Measurements from ENCODE around the gene CCDC106. TPM values are rescaled to one million over a fixed set of nuclear protein-coding genes. Genes with fewer than 3 reads are reported as not detected.

Gene CCDC106
- polyA plus RNA-seq, 3 donors from 2014 or later, result 1.1 to 1.7 TPM; not detected in 1

GRCh38 chr19:55674459-55674840 is 26.4 kb downstream of the CCDC106 start:
- peaks cover 0 to 11% (median 0%) of the 10 kb centered on the region in 3 donors for H3K36me3 Mint-ChIP-seq

GRCh38 chr19:55674841-55675660 is 27.0 kb downstream of the CCDC106 start, which contains the start of gene EPN1:
Gene EPN1, plus strand, starts transcription at chr19:55675226. Its CDS starts 3,402 bp downstream, at chr19:55678628.
- Mint-ChIP-seq H3K27ac (peak within 1 kb of the TSS; percentile 96 to 99 (median 98)), H3K4me1 (peaks cover 46 to 65% of the 10 kb centered on the region in 2 donors), H3K4me3 (peak within 1 kb of the TSS; percentile 94 to 98 (median 95)), H3K27me3 (ENCODE audit: low read depth in 3 of 3) (peaks cover 10 to 17% (median 11%) of the 10 kb centered on the region in 3 donors), H3K36me3 (peaks cover 0 to 11% (median 0%) of the 10 kb centered on the region in 3 donors), H3K9me3 (peaks cover 0 to 1% (median 0%) of the 10 kb centered on the region in 6 donors)
- peak; percentile 94 to 97 (median 96) for DNase-seq

More at GRCh38 chr19:55674459-55674840, 26.4 kb downstream of the CCDC106 start:
- Mint-ChIP-seq H3K27ac (peak overlapping the region; percentile 82 to 98 (median 86)), H3K9me3 (peaks cover 0 to 1% (median 0%) of the 10 kb centered on the region in 6 donors), H3K27me3 (ENCODE audit: low read depth in 3 of 3) (peaks cover 10 to 15% (median 11%) of the 10 kb centered on the region in 3 donors), H3K4me1 (peaks cover 41 to 65% of the 10 kb centered on the region in 2 donors), H3K4me3 (peak overlapping the region; percentile 55 to 67 (median 60))
- no peak for DNase-seq

DNA sequence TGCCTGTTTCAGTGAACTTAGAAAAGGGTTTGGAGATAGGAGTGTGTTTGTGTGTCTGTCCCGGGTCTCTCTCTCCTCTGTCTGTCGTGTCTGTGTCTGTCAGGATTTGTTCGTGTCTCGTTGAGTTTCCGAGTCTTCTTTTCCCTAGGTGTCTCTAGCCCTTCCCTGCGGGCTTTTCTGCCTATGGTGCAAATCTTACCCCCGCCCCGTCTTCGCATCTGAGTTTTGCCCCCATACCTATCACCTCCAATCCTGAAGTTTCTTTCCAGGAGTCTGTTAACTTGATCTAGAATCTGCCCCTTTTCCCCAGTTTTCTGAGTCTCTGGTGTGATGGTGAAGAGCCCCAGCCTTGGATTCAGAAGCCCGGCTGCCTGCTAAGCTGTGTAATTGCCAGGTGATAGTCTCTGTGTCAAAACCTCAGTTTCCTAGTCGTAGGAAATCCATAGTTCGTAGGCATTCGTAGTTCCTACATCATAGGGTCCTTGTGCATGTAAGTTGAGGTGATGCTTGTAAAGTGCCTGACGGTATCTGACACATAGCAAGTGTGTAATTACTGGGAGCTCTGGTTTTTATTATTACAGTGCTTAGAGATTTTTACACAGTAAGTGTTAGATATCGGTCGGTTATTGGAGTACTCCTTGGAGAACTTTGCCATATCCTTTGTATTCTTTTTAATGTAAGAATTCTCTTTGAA is 27.8 kb downstream of the CCDC106 start:
- H3K27ac Mint-ChIP-seq, result peak overlapping the region; percentile 96 to 99 (median 98)
- peaks cover 0 to 1% (median 0%) of the 10 kb centered on the region in 6 donors for H3K9me3 Mint-ChIP-seq
- DNase-seq, result peak in 2 of 3 donors; percentile 17 to 18
- H3K4me1 Mint-ChIP-seq, result peaks cover 41 to 61% of the 10 kb centered on the region in 2 donors
- peak overlapping the region; percentile 94 to 98 (median 95) for H3K4me3 Mint-ChIP-seq
- H3K36me3 Mint-ChIP-seq, result peaks cover 0 to 11% (median 0%) of the 10 kb centered on the region in 3 donors
- peaks cover 9 to 17% (median 10%) of the 10 kb centered on the region in 3 donors for H3K27me3 Mint-ChIP-seq (ENCODE audit: low read depth in 3 of 3)

DNA sequence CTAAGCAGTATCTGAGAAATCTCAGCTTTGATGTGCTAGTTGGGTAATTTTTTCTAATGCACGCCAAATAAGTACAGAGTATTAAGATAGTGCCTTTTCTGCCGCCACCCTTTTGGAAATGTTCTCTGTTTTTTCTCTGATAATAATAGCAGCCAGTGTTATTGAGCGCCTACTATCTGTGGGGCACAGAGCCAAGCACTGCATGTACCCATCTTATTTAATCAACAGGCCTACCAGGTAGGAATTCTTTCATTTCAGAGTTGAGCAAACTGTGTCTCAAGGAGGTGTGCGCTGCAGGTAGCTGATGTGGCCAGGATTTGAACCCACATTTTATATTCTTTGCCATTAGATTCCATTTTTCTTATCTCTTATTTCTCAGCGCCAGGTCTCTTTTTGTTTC is 28.4 kb downstream of the CCDC106 start:
- H3K4me1 Mint-ChIP-seq, result peaks cover 39 to 55% of the 10 kb centered on the region in 2 donors
- no peak for DNase-seq
- H3K27ac Mint-ChIP-seq, result peak overlapping the region; percentile 96 to 99 (median 98)
- H3K4me3 Mint-ChIP-seq, result peak overlapping the region; percentile 75 to 98 (median 94)
- no peaks in the 10 kb centered on the region for H3K9me3 Mint-ChIP-seq
- peaks cover 8 to 15% (median 10%) of the 10 kb centered on the region in 3 donors for H3K27me3 Mint-ChIP-seq (ENCODE audit: low read depth in 3 of 3)
- H3K36me3 Mint-ChIP-seq, result peaks cover 0 to 11% (median 0%) of the 10 kb centered on the region in 3 donors

- Mint-ChIP-seq H3K27me3 (ENCODE audit: low read depth in 3 of 3) (peaks cover 6 to 15% (median 10%) of the 10 kb centered on the region in 3 donors), H3K4me1 (peaks cover 37 to 52% of the 10 kb centered on the region in 2 donors), H3K36me3 (peaks cover 0 to 8% (median 0%) of the 10 kb centered on the region in 3 donors), H3K4me3 (peak overlapping the region; percentile 72 to 98 (median 94)), H3K27ac (peak overlapping the region; percentile 96 to 99 (median 98)), H3K9me3 (no peaks in the 10 kb centered on the region)
- no peak for DNase-seq
Measured at GRCh38 chr19:55676889-55677505, 29.0 kb downstream of the CCDC106 start.

DNA sequence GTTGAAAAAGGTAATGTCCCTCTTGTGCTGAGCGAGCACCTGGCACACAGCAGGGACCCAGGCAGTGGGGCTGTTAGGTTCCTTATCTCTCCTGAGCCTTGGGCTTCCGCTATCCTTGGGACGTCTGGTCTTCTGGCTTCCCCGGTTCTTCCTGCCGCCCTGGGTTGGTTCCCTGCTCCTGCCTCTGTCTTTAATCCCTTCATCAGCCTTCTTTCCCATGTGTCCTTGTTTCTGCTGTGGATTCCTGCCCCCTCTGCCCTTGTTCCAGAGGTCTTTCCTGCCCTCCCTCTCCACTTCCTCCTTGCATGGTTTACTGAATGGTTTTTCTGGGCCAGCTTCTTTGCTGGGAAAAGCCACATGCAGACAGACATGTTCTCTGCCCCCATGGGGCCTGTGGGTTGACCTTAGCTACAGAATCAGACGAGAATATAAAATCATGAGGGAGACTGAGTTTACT is 29.6 kb downstream of the CCDC106 start:
- Mint-ChIP-seq H3K4me3 (peak overlapping the region in 4 of 5 donors; percentile 22 to 98 (median 54)), H3K36me3 (peaks cover 0 to 5% (median 0%) of the 10 kb centered on the region in 3 donors), H3K27ac (peak overlapping the region; percentile 18 to 96 (median 75)), H3K27me3 (ENCODE audit: low read depth in 3 of 3) (peaks cover 6 to 12% (median 10%) of the 10 kb centered on the region in 3 donors), H3K9me3 (no peaks in the 10 kb centered on the region), H3K4me1 (peaks cover 37 to 47% of the 10 kb centered on the region in 2 donors)
- no peak for DNase-seq

DNA sequence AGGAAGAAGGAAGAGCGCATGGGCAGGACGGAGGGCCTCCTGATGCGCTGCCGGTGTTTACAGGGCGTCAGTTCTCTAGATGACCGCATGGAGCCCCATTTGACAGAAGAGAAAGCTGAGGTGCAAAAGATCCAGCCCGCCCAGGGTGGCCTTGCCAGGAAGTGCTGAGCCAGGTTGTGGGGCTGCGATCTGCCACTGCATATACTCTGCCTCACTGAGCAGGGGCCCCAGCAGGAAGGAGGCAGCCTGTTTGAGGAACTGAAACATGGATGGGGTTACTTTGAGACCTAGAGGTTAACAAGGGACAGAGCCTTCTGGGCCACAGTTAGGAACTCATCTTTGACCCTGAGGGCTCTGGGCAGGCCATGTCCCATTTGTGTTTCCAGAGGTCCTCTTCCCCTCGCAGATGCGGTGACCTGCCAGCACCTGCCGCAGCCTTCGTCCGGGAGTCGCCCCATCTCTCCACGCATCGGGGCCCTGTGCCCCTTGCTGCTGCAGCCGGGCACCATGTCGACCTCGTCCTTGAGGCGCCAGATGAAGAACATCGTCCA is 30.2 kb downstream of the CCDC106 start:
- H3K27me3 Mint-ChIP-seq (ENCODE audit: low read depth in 3 of 3), result peaks cover 6 to 12% (median 10%) of the 10 kb centered on the region in 3 donors
- no peak overlapping the region for H3K4me3 Mint-ChIP-seq
- no peak for DNase-seq
- H3K9me3 Mint-ChIP-seq, result no peaks in the 10 kb centered on the region
- H3K27ac Mint-ChIP-seq, result peak overlapping the region in 4 of 6 donors; percentile 18 to 96 (median 68)
- H3K36me3 Mint-ChIP-seq, result peaks cover 0 to 4% (median 0%) of the 10 kb centered on the region in 3 donors
- peaks cover 37 to 46% of the 10 kb centered on the region in 2 donors for H3K4me1 Mint-ChIP-seq

GRCh38 chr19:55679343-55680257 is 31.6 kb downstream of the CCDC106 start:
- no peak for DNase-seq
- H3K27ac Mint-ChIP-seq, result no peak overlapping the region
- H3K4me1 Mint-ChIP-seq, result peaks cover 39 to 44% of the 10 kb centered on the region in 2 donors
- no peaks in the 10 kb centered on the region for H3K36me3 Mint-ChIP-seq
- peaks cover 3 to 12% (median 8%) of the 10 kb centered on the region in 3 donors for H3K27me3 Mint-ChIP-seq (ENCODE audit: low read depth in 3 of 3)
- no peak overlapping the region for H3K4me3 Mint-ChIP-seq
- no peaks in the 10 kb centered on the region for H3K9me3 Mint-ChIP-seq

- H3K27ac Mint-ChIP-seq, result peak overlapping the region in 1 of 6 donors; percentile 28
- H3K4me3 Mint-ChIP-seq, result peak overlapping the region in 1 of 5 donors; percentile 42
- peaks cover under 1 to 9% (median 5%) of the 10 kb centered on the region in 3 donors for H3K27me3 Mint-ChIP-seq (ENCODE audit: low read depth in 3 of 3)
- no peak for DNase-seq
- H3K9me3 Mint-ChIP-seq, result no peaks in the 10 kb centered on the region
- H3K4me1 Mint-ChIP-seq, result peaks cover 37 to 44% of the 10 kb centered on the region in 2 donors
- H3K36me3 Mint-ChIP-seq, result no peaks in the 10 kb centered on the region
Measured at GRCh38 chr19:55680339-55681130, 32.5 kb downstream of the CCDC106 start.

GRCh38 chr19:55681131-55682092 is 33.4 kb downstream of the CCDC106 start:
- Mint-ChIP-seq H3K27me3 (ENCODE audit: low read depth in 3 of 3) (peaks cover 0 to 5% (median 2%) of the 10 kb centered on the region in 3 donors), H3K4me3 (no peak overlapping the region), H3K36me3 (no peaks in the 10 kb centered on the region), H3K27ac (no peak overlapping the region), H3K4me1 (peaks cover 34 to 35% of the 10 kb centered on the region in 2 donors), H3K9me3 (no peaks in the 10 kb centered on the region)
- DNase-seq, result no peak
